PC-9 (cell line): Measurements from ENCODE around the gene ZNF385B.

ENCODE experiments used
- EZH2 ChIP-seq: fragments of 200-600 bp; sonication (generic); IDR thresholded peaks from 2 replicates; pipeline ENCODE4 v1.8.0; 2017; ENCODE audit warnings: antibody characterized with exemption, low read depth
- TF ChIP-seq, protein P1 (sequence below): fragments of 200-600 bp; sonication (generic); conservative IDR thresholded peaks from 2 replicates; pipeline ENCODE4 v1.6.1; 2017; ENCODE audit warnings: mixed run types, antibody characterized with exemption, mild to moderate bottlenecking, moderate library complexity

DNA sequence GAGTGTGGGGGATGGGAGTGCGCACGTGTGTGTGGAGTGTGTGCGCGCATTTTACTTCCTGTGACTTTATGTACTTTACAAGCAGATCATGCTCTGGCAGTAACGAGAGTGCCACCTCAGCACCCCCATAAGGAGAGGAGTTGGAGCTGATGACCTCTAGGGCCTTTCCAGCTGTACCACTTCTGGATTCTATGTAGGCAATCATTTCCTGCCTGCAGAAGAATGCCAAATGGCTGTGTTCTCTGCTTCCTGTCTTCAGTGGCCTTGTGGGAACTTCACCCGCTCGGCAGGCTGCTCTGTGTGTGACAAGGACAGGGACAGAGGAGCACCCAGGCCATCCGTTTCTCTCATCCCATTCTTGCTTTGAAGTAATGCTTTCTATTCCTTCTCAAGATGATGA is 22.8 kb upstream of the ZNF385B start:
- TF ChIP-seq, protein P1, sequence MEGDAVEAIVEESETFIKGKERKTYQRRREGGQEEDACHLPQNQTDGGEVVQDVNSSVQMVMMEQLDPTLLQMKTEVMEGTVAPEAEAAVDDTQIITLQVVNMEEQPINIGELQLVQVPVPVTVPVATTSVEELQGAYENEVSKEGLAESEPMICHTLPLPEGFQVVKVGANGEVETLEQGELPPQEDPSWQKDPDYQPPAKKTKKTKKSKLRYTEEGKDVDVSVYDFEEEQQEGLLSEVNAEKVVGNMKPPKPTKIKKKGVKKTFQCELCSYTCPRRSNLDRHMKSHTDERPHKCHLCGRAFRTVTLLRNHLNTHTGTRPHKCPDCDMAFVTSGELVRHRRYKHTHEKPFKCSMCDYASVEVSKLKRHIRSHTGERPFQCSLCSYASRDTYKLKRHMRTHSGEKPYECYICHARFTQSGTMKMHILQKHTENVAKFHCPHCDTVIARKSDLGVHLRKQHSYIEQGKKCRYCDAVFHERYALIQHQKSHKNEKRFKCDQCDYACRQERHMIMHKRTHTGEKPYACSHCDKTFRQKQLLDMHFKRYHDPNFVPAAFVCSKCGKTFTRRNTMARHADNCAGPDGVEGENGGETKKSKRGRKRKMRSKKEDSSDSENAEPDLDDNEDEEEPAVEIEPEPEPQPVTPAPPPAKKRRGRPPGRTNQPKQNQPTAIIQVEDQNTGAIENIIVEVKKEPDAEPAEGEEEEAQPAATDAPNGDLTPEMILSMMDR, result no peak
- no peak for TF ChIP-seq EZH2
